Adrenal gland (tissue), 12 donors: ENCODE results near the gene P3H4. TPM values are rescaled to one million over a fixed set of nuclear protein-coding genes. Genes with fewer than 3 reads are reported as not detected.

Source experiments
- DNase-seq, 7 donors: peaks; one replicate each; pipeline ENCODE4 v3.0.0-alpha.2; 2019 to 2020
- H3K27ac ChIP-seq, 5 donors: fragments of 200-600 bp; sonication (generic) in 4 of 5; 1 replicate in 3 of 5; 2 replicates in 2 of 5; pipeline versions ENCODE4 v1.5.1 to v1.8.0; 2016 to 2020; ENCODE audit warnings: mild to moderate bottlenecking in 1 of 5
- H3K27me3 ChIP-seq: fragments of 200-600 bp; 2 replicates; pipeline ENCODE4 v1.8.0; 2021
- H3K36me3 ChIP-seq, 2 donors: fragments of 200-600 bp; replicated peaks in 1 of 2; 1 replicate in 1 of 2; 2 replicates in 1 of 2; pipeline versions ENCODE4 v1.5.1 to v1.8.0; 2018 to 2022
- H3K4me1 ChIP-seq, 2 donors: fragments of 200-600 bp; replicated peaks in 1 of 2; 1 replicate in 1 of 2; 2 replicates in 1 of 2; pipeline versions ENCODE4 v1.5.1 to v1.8.0; 2018 to 2021
- H3K4me3 ChIP-seq, 4 donors: fragments of 200-600 bp; sonication (generic) in 3 of 4; one replicate each; pipeline ENCODE4 v1.5.1; 2016 to 2018
- H3K9me3 ChIP-seq, 3 donors: fragments of 200-600 bp; sonication (generic) in 1 of 3; replicated peaks in 1 of 3; 1 replicate in 2 of 3; 2 replicates in 1 of 3; pipeline versions ENCODE4 v1.5.1 to v1.8.0; 2016 to 2021
- POLR2A ChIP-seq, 2 donors: fragments of 450-650 bp; IDR thresholded peaks; one replicate each; pipeline ENCODE4 v1.6.1; 2017; ENCODE audit warnings: antibody characterized with exemption in 2 of 2, mild to moderate bottlenecking in 2 of 2, moderate library complexity in 1 of 2
- WGBS, 4 donors: extraction: QIAGEN DNeasy Blood & Tissue Kit in 2 of 4; methylation state at CpG; one replicate each; pipeline versions ENCODE4 v1.1.5 to v1.1.7; 2013 to 2017; 5-methylcytosine and 5-hydroxymethylcytosine counted together
- intact Hi-C, 2 donors: fragments of 100-400 bp; cut with DNase I; formaldehyde crosslinking; loops; one replicate each; pipeline versions ENCODE4 v1.14.1 to v1.15.0; 2022 to 2023
- polyA plus RNA-seq, 3 donors: library from polyadenylated mRNA; stranded (reverse); fragments of 200-250 nt in 2 of 3; fragments of 350-450 nt in 1 of 3; fragmentation: Illumina TruSeq in 1 of 3; extraction: RNeasy Lipid Tissue Mini Kit (QIAGEN cat#74804) in 1 of 3; gene quantifications; one replicate each; pipeline ENCODE4 v1.2.3, GENCODE V29; 2013 to 2014
- total RNA-seq, 9 donors: library from RNA; depleted of rRNA in 4 of 9; stranded (reverse); fragments of >200 nt in 4 of 9; fragments of 120-200 nt in 1 of 9; fragmentation: NEBNext Ultra II Directional in 1 of 9; extraction: Animal tissue kit (Norgen Biotek cat#: 25700) in 1 of 9; gene quantifications; one replicate each; pipeline versions ENCODE4 v1.1.0 to v1.2.4, GENCODE V29; 2013 to 2023
- TF ChIP-seq, protein P1 (sequence below), 6 experiments: fragments of 450-650 bp in 4 of 6; fragments of 200-600 bp in 2 of 6; sonication (generic) in 1 of 6; IDR thresholded peaks; 1 replicate in 5 of 6; 2 replicates in 1 of 6; pipeline versions ENCODE4 v1.5.1 to v1.8.0; 2016 to 2021; ENCODE audit warnings: antibody characterized with exemption in 6 of 6, mild to moderate bottlenecking in 2 of 6, moderate library complexity in 1 of 6
- donor health status: healthy with polysubstance abuse.
- donor health status: Bipolar disorder and iron deficiency.
- donor health status: DM: yes; HTN: yes; CAD: no.
- donor health status: DM: no; HTN: no; CAD: no.
- donor health status: DM: no; HTN: no; CAD: no.
- donor health status: DM: yes; HTN: yes; CAD: no.

The P3H4 gene
- total and polyA plus RNA-seq, 12 donors = 12.8 to 67.2 (median 27.5) TPM

DNA sequence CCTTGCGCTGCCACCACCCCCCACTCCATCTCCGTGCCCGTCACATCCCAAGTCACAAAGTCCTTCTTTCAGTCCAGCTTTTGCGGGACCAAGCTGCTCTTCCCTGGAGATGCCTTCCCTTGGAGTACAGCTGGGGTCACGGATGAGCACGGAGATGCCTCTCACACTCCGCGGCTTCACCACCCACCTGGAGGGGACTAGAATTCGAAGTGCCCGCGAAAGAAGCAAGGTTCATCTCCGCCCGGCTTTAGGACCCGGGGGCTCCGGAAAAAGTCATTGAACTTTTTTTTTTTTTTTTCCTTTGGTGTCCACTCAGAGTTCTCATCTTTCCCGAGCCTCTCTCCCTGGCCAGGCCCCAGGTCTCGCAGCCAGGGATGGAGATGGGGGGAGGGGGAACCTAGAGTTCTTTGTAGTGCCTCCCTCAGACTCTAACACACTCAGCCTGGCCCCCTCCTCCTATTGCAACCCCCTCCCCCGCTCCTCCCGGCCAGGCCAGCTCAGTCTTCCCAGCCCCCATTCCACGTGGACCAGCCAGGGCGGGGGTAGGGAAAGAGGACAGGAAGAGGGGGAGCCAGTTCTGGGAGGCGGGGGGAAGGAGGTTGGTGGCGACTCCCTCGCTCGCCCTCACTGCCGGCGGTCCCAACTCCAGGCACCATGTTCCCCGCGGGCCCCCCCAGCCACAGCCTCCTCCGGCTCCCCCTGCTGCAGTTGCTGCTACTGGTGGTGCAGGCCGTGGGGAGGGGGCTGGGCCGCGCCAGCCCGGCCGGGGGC lies 817 bp upstream of the P3H4 start, which contains the start of gene FKBP10:
TSS of gene FKBP10 (plus strand) at position 624 of the 771 bp plus-strand sequence. CDS start at position 655, 31 bp downstream.
- TF ChIP-seq, protein P1, sequence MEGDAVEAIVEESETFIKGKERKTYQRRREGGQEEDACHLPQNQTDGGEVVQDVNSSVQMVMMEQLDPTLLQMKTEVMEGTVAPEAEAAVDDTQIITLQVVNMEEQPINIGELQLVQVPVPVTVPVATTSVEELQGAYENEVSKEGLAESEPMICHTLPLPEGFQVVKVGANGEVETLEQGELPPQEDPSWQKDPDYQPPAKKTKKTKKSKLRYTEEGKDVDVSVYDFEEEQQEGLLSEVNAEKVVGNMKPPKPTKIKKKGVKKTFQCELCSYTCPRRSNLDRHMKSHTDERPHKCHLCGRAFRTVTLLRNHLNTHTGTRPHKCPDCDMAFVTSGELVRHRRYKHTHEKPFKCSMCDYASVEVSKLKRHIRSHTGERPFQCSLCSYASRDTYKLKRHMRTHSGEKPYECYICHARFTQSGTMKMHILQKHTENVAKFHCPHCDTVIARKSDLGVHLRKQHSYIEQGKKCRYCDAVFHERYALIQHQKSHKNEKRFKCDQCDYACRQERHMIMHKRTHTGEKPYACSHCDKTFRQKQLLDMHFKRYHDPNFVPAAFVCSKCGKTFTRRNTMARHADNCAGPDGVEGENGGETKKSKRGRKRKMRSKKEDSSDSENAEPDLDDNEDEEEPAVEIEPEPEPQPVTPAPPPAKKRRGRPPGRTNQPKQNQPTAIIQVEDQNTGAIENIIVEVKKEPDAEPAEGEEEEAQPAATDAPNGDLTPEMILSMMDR (IDR thresholded peaks at IDR 0.05) = no peak
- TF ChIP-seq POLR2A (IDR thresholded peaks at IDR 0.05) = no peak
- no peaks in the 10 kb centered on the region for H3K27me3 ChIP-seq
- H3K4me3 ChIP-seq = peak within 1 kb of the TSS; percentile 40 to 95 (median 46)
- 0 to 1% (median 1%) methylated on average over 17 to 35 of the region's 35 CpGs for WGBS, 4 donors
- no peaks in the 10 kb centered on the region for H3K9me3 ChIP-seq
- no peaks in the 10 kb centered on the region for H3K36me3 ChIP-seq
- H3K27ac ChIP-seq = peak within 1 kb of the TSS in 4 of 5 donors; percentile 7 to 87 (median 63)
- H3K4me1 ChIP-seq = peaks cover 20 to 22% of the 10 kb centered on the region in 2 donors
- DNase-seq = peak; percentile 62 to 79 (median 74)
- intact Hi-C loops = no loop called here

DNA sequence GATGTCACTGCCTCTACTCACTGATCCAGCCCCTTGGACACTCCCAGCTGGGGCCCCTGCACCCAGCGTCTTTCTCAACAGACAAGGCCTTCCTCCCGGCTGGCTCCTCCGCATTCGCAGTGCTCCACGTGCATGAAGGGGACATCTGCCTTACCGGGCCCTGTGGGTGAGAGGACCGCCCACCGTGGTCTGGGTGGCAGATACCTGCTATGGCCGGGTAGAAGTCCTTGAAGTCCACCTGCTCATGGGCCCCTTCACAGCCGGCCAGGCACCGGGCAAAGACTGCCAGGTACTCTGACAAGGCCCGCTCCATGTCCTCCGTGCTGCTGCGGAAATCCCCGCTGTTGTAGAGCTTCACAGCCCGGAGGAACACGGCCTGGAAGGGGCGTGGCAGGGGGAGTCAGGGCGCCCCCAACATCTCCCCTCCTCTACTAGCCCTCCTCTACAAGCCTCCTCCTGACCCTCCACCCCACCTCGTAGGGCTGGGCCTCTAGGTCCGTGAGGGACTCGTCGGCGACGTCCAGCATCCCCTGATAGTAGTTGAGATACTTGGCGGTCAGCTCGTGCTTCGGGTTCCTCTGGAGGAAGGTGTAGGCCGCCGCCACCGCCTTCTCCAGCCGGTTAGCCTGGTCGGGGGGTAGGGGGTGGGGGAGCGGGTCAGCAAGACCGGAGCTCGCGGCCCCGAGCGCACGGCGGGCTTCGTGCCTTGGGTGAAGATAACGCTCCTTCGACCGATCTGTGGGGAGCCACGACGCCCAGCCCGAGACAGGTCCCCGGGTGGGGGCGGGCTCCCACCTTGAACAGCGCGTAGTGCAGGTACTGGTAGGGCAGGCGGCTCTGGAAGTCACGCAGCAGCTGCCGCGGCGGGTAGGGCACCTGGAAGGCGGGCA lies 845 bp downstream of the P3H4 start:
- WGBS, 4 donors = 26 to 49% (median 28%) methylated on average over 12 to 58 of the region's 58 CpGs; no CpG with 5 or more reads in 1 of the 4 donors
- TF ChIP-seq, protein P1 (IDR thresholded peaks at IDR 0.05) = no peak
- no peak for TF ChIP-seq POLR2A (IDR thresholded peaks at IDR 0.05)
- intact Hi-C loops = no loop called here
- Histone ChIP-seq H3K4me1 (peaks cover 20 to 22% of the 10 kb centered on the region in 2 donors), H3K27ac (peak overlapping the region in 4 of 5 donors; percentile 7 to 87 (median 63)), H3K9me3 (no peaks in the 10 kb centered on the region), H3K4me3 (peak overlapping the region in 3 of 4 donors; percentile 40 to 95 (median 44)), H3K27me3 (no peaks in the 10 kb centered on the region), H3K36me3 (no peaks in the 10 kb centered on the region)
- peak in 2 of 7 donors; percentile 23 to 30 for DNase-seq

DNA sequence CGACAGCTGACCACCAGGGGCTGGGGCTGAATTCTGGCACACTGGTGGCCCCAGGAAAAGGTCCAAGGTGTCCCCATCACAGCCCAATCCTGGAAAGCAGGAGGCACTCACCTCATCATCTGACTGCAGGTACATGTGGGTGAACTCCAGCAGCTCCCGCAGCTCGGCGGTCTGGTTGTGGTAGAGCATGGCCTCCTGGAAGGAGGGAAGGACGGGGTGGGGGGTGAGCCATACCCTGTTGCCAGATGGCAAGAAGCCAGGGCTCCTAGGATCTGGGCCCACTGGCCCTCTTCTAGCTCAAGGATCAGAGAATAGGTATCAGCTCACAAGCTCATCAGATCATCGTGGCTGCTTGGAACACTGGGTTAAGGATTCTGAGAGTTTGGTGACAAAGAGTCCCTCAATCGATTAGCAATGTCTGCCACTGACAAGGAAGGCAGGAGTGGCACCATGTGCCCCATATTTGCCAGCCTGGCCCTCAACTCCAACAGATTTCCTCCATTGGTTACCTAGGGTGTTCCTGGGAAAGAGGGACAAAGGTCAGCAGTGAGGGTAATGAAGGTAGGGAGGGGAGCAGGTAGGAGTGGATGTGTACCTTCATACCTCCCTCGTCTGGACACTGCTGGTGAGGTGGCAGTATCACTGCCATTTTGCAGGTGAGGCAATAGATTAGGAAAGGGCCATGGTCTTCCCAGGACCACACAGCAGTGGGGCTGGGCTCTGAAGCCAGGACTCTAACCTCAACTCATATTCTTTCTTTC lies 4.9 kb downstream of the P3H4 start:
- no peaks in the 10 kb centered on the region for H3K9me3 ChIP-seq
- DNase-seq = no peak
- H3K27me3 ChIP-seq = no peaks in the 10 kb centered on the region
- H3K36me3 ChIP-seq = no peaks in the 10 kb centered on the region
- H3K4me3 ChIP-seq = no peak overlapping the region
- WGBS, 4 donors = 89 to 95% (median 93%) methylated on average over 3 to 8 of the region's 8 CpGs
- TF ChIP-seq, protein P1 (IDR thresholded peaks at IDR 0.05) = no peak
- TF ChIP-seq POLR2A (IDR thresholded peaks at IDR 0.05) = no peak
- H3K27ac ChIP-seq = no peak overlapping the region
- intact Hi-C loops = loop anchor here in 1 of 2 donors (10.0 kb wide), 1 partner anchor 148 kb away; no protein-coding TSS in a partner anchor
- peaks cover 9 to 12% of the 10 kb centered on the region in 2 donors for H3K4me1 ChIP-seq
